K562 (cell line): ENCODE measurements around the gene SLC35G1. TPM values are rescaled to one million over a fixed set of nuclear protein-coding genes. Genes with fewer than 3 reads are reported as not detected.

Experiments used
- AFF4 ChIP-seq: sonication (generic); formaldehyde crosslinking; IDR thresholded peaks from 2 replicates; pipeline ENCODE4 v1.8.0; 2023; ENCODE audit warnings: mild to moderate bottlenecking, missing genetic modification reagents
- ARID2 ChIP-seq: fragments of 450-650 bp; IDR thresholded peaks from 2 replicates; pipeline ENCODE4 v1.6.1; 2017; ENCODE audit warnings: antibody characterized with exemption, mild to moderate bottlenecking
- ATF4 ChIP-seq: fragments of 450-650 bp; formaldehyde crosslinking; IDR thresholded peaks from 2 replicates; pipeline ENCODE4 v1.4.0; 2022; ENCODE audit warnings: mild to moderate bottlenecking, moderate library complexity
- CBX3 ChIP-seq, 2 experiments: IDR thresholded peaks; 1 replicate in 1 of 2; 2 replicates in 1 of 2; pipeline ENCODE4 v1.6.1; 2012; ENCODE audit warnings: inconsistent platforms in 2 of 2, low read length in 2 of 2, borderline replicate concordance in 1 of 2, control low read depth in 1 of 2
- CHD4 ChIP-seq: fragments of 200-600 bp; sonication (generic); IDR thresholded peaks from 3 replicates; pipeline ENCODE4 v1.6.1; 2012; ENCODE audit warnings: low read depth, mild to moderate bottlenecking, mixed read lengths, low read length, inconsistent platforms; ENCODE audit not compliant: insufficient read depth, insufficient replicate concordance, poor library complexity, severe bottlenecking
- E2F1 ChIP-seq: sonication (generic); formaldehyde crosslinking; IDR thresholded peaks from 2 replicates; pipeline ENCODE4 v1.8.1; 2023; ENCODE audit warnings: mild to moderate bottlenecking, missing genetic modification reagents, moderate library complexity
- FOXM1 ChIP-seq, 2 experiments: fragments of 450-650 bp in 1 of 2; sonication (generic) in 1 of 2; formaldehyde crosslinking in 1 of 2; IDR thresholded peaks; 2 replicates each; pipeline versions ENCODE4 v1.6.1 to v1.9.0; 2017 to 2022; ENCODE audit warnings: low read depth in 2 of 2, mild to moderate bottlenecking in 2 of 2, missing genetic modification reagents in 1 of 2, moderate library complexity in 1 of 2
- KDM1A ChIP-seq, 2 experiments: fragments of 450-650 bp; IDR thresholded peaks; 2 replicates each; pipeline ENCODE4 v1.6.1; 2016; ENCODE audit warnings: mild to moderate bottlenecking in 2 of 2
- MCM5 ChIP-seq: fragments of 450-650 bp; IDR thresholded peaks from 2 replicates; pipeline ENCODE4 v1.6.1; 2016; ENCODE audit warnings: low read depth
- MECOM ChIP-seq: fragments of 250-450 bp; sonication (Bioruptor Pico); IDR thresholded peaks from 2 replicates; pipeline ENCODE4 v1.8.0; 2022; ENCODE audit warnings: inconsistent platforms
- NCOA6 ChIP-seq: fragments of 450-650 bp; IDR thresholded peaks from 2 replicates; pipeline ENCODE4 v1.6.1; 2017; ENCODE audit warnings: mild to moderate bottlenecking
- NFE2 ChIP-seq: IDR thresholded peaks from 2 replicates; pipeline ENCODE4 v1.6.1; 2014; ENCODE audit warnings: antibody characterized with exemption, low read depth
- NRF1 ChIP-seq, 2 experiments: fragments of 450-650 bp; IDR thresholded peaks in 1 of 2; conservative IDR thresholded peaks in 1 of 2; 2 replicates each; pipeline ENCODE4 v1.6.1; 2014; ENCODE audit warnings: mild to moderate bottlenecking in 2 of 2
- PCBP1 ChIP-seq: fragments of 200-400 bp; formaldehyde crosslinking; IDR thresholded peaks from 2 replicates; pipeline ENCODE4 v1.6.1; 2018; ENCODE audit warnings: mild to moderate bottlenecking, low read depth, low read length; ENCODE audit not compliant: poor library complexity, severe bottlenecking
- PCBP2 ChIP-seq: fragments of 200-400 bp; formaldehyde crosslinking; IDR thresholded peaks from 2 replicates; pipeline ENCODE4 v1.6.1; 2018; ENCODE audit warnings: low read length, low read depth, mild to moderate bottlenecking, moderate library complexity; ENCODE audit not compliant: poor library complexity, severe bottlenecking
- RNF2 ChIP-seq: sonication (generic); IDR thresholded peaks from 2 replicates; pipeline ENCODE4 v1.6.1; 2016
- SETDB1 ChIP-seq: IDR thresholded peaks from one replicate; pipeline ENCODE4 v1.6.1; 2012; ENCODE audit warnings: low read length, control low read depth, inconsistent platforms
- SIRT6 ChIP-seq: IDR thresholded peaks from one replicate; pipeline ENCODE4 v1.6.1; 2012; ENCODE audit warnings: low read depth, mild to moderate bottlenecking, control low read depth, inconsistent platforms, low read length, moderate library complexity
- ZBTB33 ChIP-seq: sonication (generic); formaldehyde crosslinking; IDR thresholded peaks from 2 replicates; pipeline ENCODE4 v1.8.1; 2023; ENCODE audit warnings: mild to moderate bottlenecking, missing genetic modification reagents
- ZFX ChIP-seq: sonication (generic); formaldehyde crosslinking; IDR thresholded peaks from 2 replicates; pipeline ENCODE4 v1.8.0; 2022; ENCODE audit warnings: mild to moderate bottlenecking, missing genetic modification reagents, moderate library complexity
- ZNF316 ChIP-seq: fragments of 450-650 bp; IDR thresholded peaks from 2 replicates; pipeline ENCODE4 v1.6.1; 2016
- polyA plus RNA-seq, 8 experiments: library from polyadenylated mRNA; depleted of rRNA in 4 of 8; stranded (reverse) in 5 of 8; unstranded in 3 of 8; fragments of >200 nt; fragmentation: Nextera tagmentation in 2 of 8; fragmentation: Illumina TruSeq in 1 of 8; extraction: Ambion mirVana in 2 of 8; extraction: Trizol in 1 of 8; gene quantifications; 2 replicates each; pipeline versions ENCODE4 v1.2.1 to v1.2.3, GENCODE V29; 2011 to 2014; ENCODE audit warnings: inconsistent platforms in 1 of 8, missing spikeins in 1 of 8
- total RNA-seq, 7 experiments: library from RNA; depleted of rRNA in 6 of 7; stranded (reverse); fragments of >200 nt in 6 of 7; fragmentation: Illumina TruSeq in 2 of 7; extraction: Trizol in 2 of 7; gene quantifications; 2 replicates each; pipeline versions ENCODE4 v1.2.1 to v1.2.3, GENCODE V29; 2011 to 2021; ENCODE audit warnings: low replicate concordance in 1 of 7

The SLC35G1 gene
- total and polyA plus RNA-seq, 9 of the 15 experiments (the other 6 are each of a cell fraction or from before 2014, with no cell fraction given), result 0.76 to 8.5 (median 4.9) TPM

GRCh38 chr10:93873420-93874115 lies 20.2 kb upstream of the SLC35G1 start (continued):
- TF ChIP-seq ZNF316 (peak; percentile 95), NCOA6 (no peak), FOXM1 (IDR thresholded peaks at IDR 0.05; ENCODE audit: low read depth) (0 out of 2 replicates have a peak, but pooled peaks have one; percentile 11), FOXM1 (CRISPR knock-in tag; IDR thresholded peaks at IDR 0.05; ENCODE audit: low read depth) (no peak), KDM1A (IDR thresholded peaks at IDR 0.05) (peak; percentile 23 to 33; a peak in 2 of 4 replicates), ARID2 (no peak), AFF4 (CRISPR knock-in tag) (no peak), PCBP1 (no peak), MCM5 (no peak), SIRT6 (no peak), CBX3 (IDR thresholded peaks at IDR 0.05; ENCODE audit: borderline replicate concordance in 1 of 2, low read length in 2 of 2) (no peak), SETDB1 (no peak), ZBTB33 (CRISPR knock-in tag) (no peak), NFE2 (peak; percentile 97), ZFX (CRISPR knock-in tag) (no peak), PCBP2 (no peak), ATF4 (CRISPR knock-in tag) (no peak), MECOM (CRISPR knock-in tag) (no peak), E2F1 (no peak), NRF1 (conservative IDR thresholded peaks at IDR 0.05 in 1 of 2, IDR thresholded peaks at IDR 0.05 in 1 of 2) (no peak), RNF2 (no peak), CHD4 (no peak)
